CD4-positive, CD25-positive, alpha-beta regulatory T cell (primary cell): ENCODE data around the gene SP140L. TPM values are rescaled to one million over a fixed set of nuclear protein-coding genes. Genes with fewer than 3 reads are reported as not detected.

Experiments used
- ATAC-seq, 2 donors: fragments of 150-1000 bp; cut with Tn5 transposase; one replicate each; pipeline ENCODE4 v1.10.0; 2021; ENCODE audit warnings: low read depth in 2 of 2, moderate number of reproducible peaks in 2 of 2, moderate library complexity in 1 of 2
- DNase-seq, 3 donors: peaks; one replicate each; pipeline versions ENCODE4 v3.0.0 to v3.0.0-alpha.2; 2012 to 2022; ENCODE audit warnings: mixed read lengths in 1 of 3
- H3K27ac ChIP-seq: one replicate; pipeline ENCODE4 v1.7.0; 2013; ENCODE audit warnings: mild to moderate bottlenecking, low read length; ENCODE audit not compliant: insufficient read depth, poor library complexity, severe bottlenecking
- H3K27me3 ChIP-seq: one replicate; pipeline ENCODE4 v1.7.0; 2013; ENCODE audit warnings: low read length; ENCODE audit not compliant: control insufficient read depth, insufficient read depth
- H3K36me3 ChIP-seq: one replicate; pipeline ENCODE4 v1.7.0; 2013; ENCODE audit warnings: mild to moderate bottlenecking, low read length, moderate library complexity; ENCODE audit not compliant: control insufficient read depth, insufficient read depth
- H3K4me1 ChIP-seq: 2 replicates; pipeline ENCODE4 v1.7.0; 2013; ENCODE audit warnings: mild to moderate bottlenecking, low read length; ENCODE audit not compliant: insufficient read depth, control insufficient read depth, poor library complexity, severe bottlenecking
- H3K4me3 ChIP-seq: one replicate; pipeline ENCODE4 v1.7.0; 2013; ENCODE audit warnings: low read depth, mild to moderate bottlenecking, low read length, moderate library complexity
- H3K9me3 ChIP-seq, 2 experiments: 1 replicate in 1 of 2; 2 replicates in 1 of 2; pipeline ENCODE4 v1.7.0; 2013; ENCODE audit warnings: low read length in 2 of 2, mild to moderate bottlenecking in 1 of 2, moderate library complexity in 1 of 2; ENCODE audit not compliant: control insufficient read depth in 2 of 2
- H3K27ac Mint-ChIP-seq, 3 donors: one replicate each; pipeline ENCODE4 v1.8.0; 2020 to 2022; ENCODE audit warnings: mild to moderate bottlenecking in 3 of 3, mixed read lengths in 3 of 3, moderate library complexity in 2 of 3
- H3K27me3 Mint-ChIP-seq: one replicate; pipeline ENCODE4 v1.8.0; 2022; ENCODE audit warnings: mild to moderate bottlenecking, mixed read lengths
- H3K36me3 Mint-ChIP-seq: one replicate; pipeline ENCODE4 v1.8.0; 2020; ENCODE audit warnings: mixed read lengths
- H3K4me1 Mint-ChIP-seq, 4 donors: one replicate each; pipeline ENCODE4 v1.8.0; 2020 to 2022; ENCODE audit warnings: mixed read lengths in 4 of 4, mild to moderate bottlenecking in 1 of 4
- H3K4me3 Mint-ChIP-seq, 4 donors: one replicate each; pipeline ENCODE4 v1.8.0; 2020 to 2022; ENCODE audit warnings: mild to moderate bottlenecking in 4 of 4, mixed read lengths in 4 of 4, moderate library complexity in 3 of 4
- H3K9me3 Mint-ChIP-seq, 7 donors: one replicate each; pipeline ENCODE4 v1.8.0; 2020 to 2022; ENCODE audit warnings: mixed read lengths in 7 of 7, mild to moderate bottlenecking in 3 of 7, moderate library complexity in 2 of 7
- polyA plus RNA-seq, 4 donors: library from polyadenylated mRNA; unstranded; fragments of 300-500 nt; fragmentation: Illumina TruSeq; gene quantifications; one replicate each; pipeline ENCODE4 v1.2.3, GENCODE V29; 2021
- total RNA-seq: library from RNA; stranded (reverse); gene quantifications from one replicate; pipeline ENCODE4 v1.2.3, GENCODE V29; 2022

SP140L gene
- total and polyA plus RNA-seq, 5 donors from 2014 or later: 14.3 to 68.5 (median 22.8) TPM

GRCh38 chr2:230324503-230324902 lies 2.5 kb upstream of the SP140L start:
- DNase-seq (no peak), ATAC-seq (no peak)
- Histone ChIP-seq H3K27me3 (no peaks in the 10 kb centered on the region), H3K27ac (no peak overlapping the region), H3K4me3 (no peak overlapping the region), H3K9me3 (no peaks in the 10 kb centered on the region), H3K36me3 (peaks cover 1% of the 10 kb centered on the region), H3K4me1 (peaks cover 64% of the 10 kb centered on the region)
- peaks cover 10% of the 10 kb centered on the region for H3K36me3 Mint-ChIP-seq
- peak overlapping the region in 1 of 4 donors; percentile 71 for H3K4me3 Mint-ChIP-seq
- H3K27ac Mint-ChIP-seq: peak overlapping the region in 2 of 3 donors; percentile 86 to 90
- no peaks in the 10 kb centered on the region for H3K27me3 Mint-ChIP-seq
- peaks cover 0 to 2% (median 0%) of the 10 kb centered on the region in 7 donors for H3K9me3 Mint-ChIP-seq
- peaks cover 21 to 86% (median 55%) of the 10 kb centered on the region in 4 donors for H3K4me1 Mint-ChIP-seq

- no peaks in the 10 kb centered on the region for H3K9me3 Mint-ChIP-seq
- H3K4me1 ChIP-seq: peaks cover 68% of the 10 kb centered on the region
- no peaks in the 10 kb centered on the region for H3K27me3 ChIP-seq
- peak overlapping the region; percentile 96 to 100 (median 98) for H3K27ac Mint-ChIP-seq
- no peak overlapping the region for H3K27ac ChIP-seq
- peaks cover 2% of the 10 kb centered on the region for H3K36me3 ChIP-seq
- no peaks in the 10 kb centered on the region for H3K9me3 ChIP-seq
- DNase-seq (no peak), ATAC-seq (no peak)
- H3K27me3 Mint-ChIP-seq: no peaks in the 10 kb centered on the region
- peaks cover 31 to 87% (median 58%) of the 10 kb centered on the region in 4 donors for H3K4me1 Mint-ChIP-seq
- H3K4me3 Mint-ChIP-seq: peak overlapping the region; percentile 71 to 94 (median 92)
- no peak overlapping the region for H3K4me3 ChIP-seq
- peaks cover 21% of the 10 kb centered on the region for H3K36me3 Mint-ChIP-seq
These were observed 1.4 kb upstream of the SP140L start for GRCh38 chr2:230325316-230326243.

GRCh38 chr2:230327418-230328154 lies 593 bp downstream of the SP140L start:
- Histone ChIP-seq H3K4me1 (peaks cover 64% of the 10 kb centered on the region), H3K9me3 (no peaks in the 10 kb centered on the region), H3K27ac (peak overlapping the region; percentile 90), H3K27me3 (no peaks in the 10 kb centered on the region), H3K36me3 (peaks cover 12% of the 10 kb centered on the region), H3K4me3 (peak overlapping the region; percentile 98)
- H3K27me3 Mint-ChIP-seq: no peaks in the 10 kb centered on the region
- H3K4me3 Mint-ChIP-seq: peak overlapping the region; percentile 94 to 100 (median 95)
- ATAC-seq (peak in 1 of 2 donors; percentile 8), DNase-seq (no peak)
- H3K36me3 Mint-ChIP-seq: peaks cover 29% of the 10 kb centered on the region
- H3K4me1 Mint-ChIP-seq: peaks cover 48 to 87% (median 65%) of the 10 kb centered on the region in 4 donors
- peak overlapping the region; percentile 96 to 100 (median 98) for H3K27ac Mint-ChIP-seq
- no peaks in the 10 kb centered on the region for H3K9me3 Mint-ChIP-seq

- no peak for ATAC-seq
- peaks cover 66% of the 10 kb centered on the region for H3K4me1 ChIP-seq
These were observed 1.1 kb downstream of the SP140L start for GRCh38 chr2:230328155-230328458.

GRCh38 chr2:230329946-230330605 lies 3.1 kb downstream of the SP140L start:
- Mint-ChIP-seq H3K4me3 (peak overlapping the region; percentile 94 to 100 (median 95)), H3K36me3 (peaks cover 46% of the 10 kb centered on the region), H3K27ac (peak overlapping the region; percentile 72 to 85 (median 83)), H3K9me3 (no peaks in the 10 kb centered on the region), H3K27me3 (no peaks in the 10 kb centered on the region), H3K4me1 (peaks cover 63 to 93% (median 78%) of the 10 kb centered on the region in 4 donors)
- H3K4me1 ChIP-seq: peaks cover 77% of the 10 kb centered on the region
- no peaks in the 10 kb centered on the region for H3K27me3 ChIP-seq
- no peak for DNase-seq
- no peaks in the 10 kb centered on the region for H3K9me3 ChIP-seq
- no peak for ATAC-seq
- H3K4me3 ChIP-seq: peak overlapping the region; percentile 98
- H3K36me3 ChIP-seq: peaks cover 29% of the 10 kb centered on the region
- no peak overlapping the region for H3K27ac ChIP-seq

More at GRCh38 chr2:230328155-230328458, 1.1 kb downstream of the SP140L start:
- H3K4me3 ChIP-seq: peak overlapping the region; percentile 98
- Mint-ChIP-seq H3K36me3 (peaks cover 33% of the 10 kb centered on the region), H3K27ac (peak overlapping the region; percentile 59 to 85 (median 83)), H3K9me3 (no peaks in the 10 kb centered on the region), H3K4me3 (peak overlapping the region; percentile 94 to 100 (median 95)), H3K4me1 (peaks cover 52 to 88% (median 68%) of the 10 kb centered on the region in 4 donors), H3K27me3 (no peaks in the 10 kb centered on the region)
- H3K27me3 ChIP-seq: no peaks in the 10 kb centered on the region
- H3K9me3 ChIP-seq: no peaks in the 10 kb centered on the region
- peak overlapping the region; percentile 90 for H3K27ac ChIP-seq
- no peak for DNase-seq
- H3K36me3 ChIP-seq: peaks cover 17% of the 10 kb centered on the region

GRCh38 chr2:230330725-230331124 lies 3.7 kb downstream of the SP140L start:
- DNase-seq (no peak), ATAC-seq (no peak)
- peaks cover 81% of the 10 kb centered on the region for H3K4me1 ChIP-seq
- Mint-ChIP-seq H3K4me1 (peaks cover 69 to 93% (median 80%) of the 10 kb centered on the region in 4 donors), H3K27ac (peak overlapping the region in 2 of 3 donors; percentile 72 to 93), H3K36me3 (peaks cover 53% of the 10 kb centered on the region), H3K9me3 (peaks cover 0 to 2% (median 0%) of the 10 kb centered on the region in 7 donors), H3K4me3 (peak overlapping the region; percentile 94 to 100 (median 95)), H3K27me3 (no peaks in the 10 kb centered on the region)
- peak overlapping the region; percentile 98 for H3K4me3 ChIP-seq
- no peaks in the 10 kb centered on the region for H3K9me3 ChIP-seq
- no peaks in the 10 kb centered on the region for H3K27me3 ChIP-seq
- H3K27ac ChIP-seq: no peak overlapping the region
- peaks cover 29% of the 10 kb centered on the region for H3K36me3 ChIP-seq

GRCh38 chr2:230335461-230335863 lies 8.5 kb downstream of the SP140L start:
- Histone ChIP-seq H3K27me3 (no peaks in the 10 kb centered on the region), H3K4me3 (peak overlapping the region; percentile 60), H3K27ac (peak overlapping the region; percentile 48), H3K36me3 (peaks cover 34% of the 10 kb centered on the region), H3K4me1 (peaks cover 46% of the 10 kb centered on the region), H3K9me3 (no peaks in the 10 kb centered on the region)
- H3K4me3 Mint-ChIP-seq: peak overlapping the region; percentile 4 to 71 (median 44)
- DNase-seq (no peak), ATAC-seq (no peak)
- peaks cover 46% of the 10 kb centered on the region for H3K36me3 Mint-ChIP-seq
- peaks cover 48 to 69% (median 59%) of the 10 kb centered on the region in 4 donors for H3K4me1 Mint-ChIP-seq
- H3K27ac Mint-ChIP-seq: peak overlapping the region; percentile 81 to 96 (median 85)
- no peaks in the 10 kb centered on the region for H3K27me3 Mint-ChIP-seq
- H3K9me3 Mint-ChIP-seq: peaks cover 0 to 2% (median 0%) of the 10 kb centered on the region in 7 donors
